Skeletal muscle satellite cell (primary cell): ENCODE measurements around the gene IL11.
"Not testable (repeated sequence)": the region's sequence is repeated elsewhere in the genome, so short reads cannot be mapped to it uniquely, and the experiment has no call there.

Experiments
- H3K27me3 ChIP-seq: 2 replicates; pipeline ENCODE4 v1.7.0; 2013; ENCODE audit warnings: low read length; ENCODE audit not compliant: control insufficient read depth, insufficient read depth
- H3K36me3 ChIP-seq: 2 replicates; pipeline ENCODE4 v1.7.0; 2013; ENCODE audit warnings: mild to moderate bottlenecking, control low read depth, low read length; ENCODE audit not compliant: insufficient read depth
- H3K4me1 ChIP-seq: 2 replicates; pipeline ENCODE4 v1.7.0; 2013; ENCODE audit warnings: low read length; ENCODE audit not compliant: control insufficient read depth, insufficient read depth
- H3K4me2 ChIP-seq: 2 replicates; pipeline ENCODE4 v1.7.0; 2013; ENCODE audit warnings: mild to moderate bottlenecking, low read length
- H3K4me3 ChIP-seq: 2 replicates; pipeline ENCODE4 v1.7.0; 2013; ENCODE audit warnings: low read length
- H3K9ac ChIP-seq: 2 replicates; pipeline ENCODE4 v1.7.0; 2013; ENCODE audit warnings: mild to moderate bottlenecking, low read depth, low read length, moderate library complexity
- H3K9me3 ChIP-seq: replicated peaks from 2 replicates; pipeline ENCODE4 v1.7.0; 2013; ENCODE audit warnings: mild to moderate bottlenecking, control low read depth, low read length

IL11 gene

GRCh38 chr19:55341595-55342531, 28.4 kb downstream of the IL11 start:
- H3K4me3 ChIP-seq = peak overlapping the region; percentile 54
- H3K27me3 ChIP-seq = peaks cover 6% of the 10 kb centered on the region
- no peaks in the 10 kb centered on the region for H3K36me3 ChIP-seq
- no peaks in the 10 kb centered on the region for H3K9me3 ChIP-seq
- peak overlapping the region; percentile 95 for H3K4me2 ChIP-seq
- H3K9ac ChIP-seq = no peak overlapping the region
- H3K4me1 ChIP-seq = peaks cover 43% of the 10 kb centered on the region

- H3K4me3 ChIP-seq = peak overlapping the region; percentile 78
- peaks cover 40% of the 10 kb centered on the region for H3K4me1 ChIP-seq
- no peak overlapping the region for H3K9ac ChIP-seq
- H3K4me2 ChIP-seq = peak overlapping the region; percentile 95
- no peaks in the 10 kb centered on the region for H3K36me3 ChIP-seq
- H3K9me3 ChIP-seq = no peaks in the 10 kb centered on the region
- peaks cover 10% of the 10 kb centered on the region for H3K27me3 ChIP-seq
Observed at GRCh38 chr19:55341171-55341588, 29.1 kb downstream of the IL11 start.

- H3K4me1 ChIP-seq = peaks cover 36% of the 10 kb centered on the region
- H3K4me2 ChIP-seq = peak overlapping the region; percentile 95
- no peaks in the 10 kb centered on the region for H3K36me3 ChIP-seq
- H3K9me3 ChIP-seq = no peaks in the 10 kb centered on the region
- peak overlapping the region; percentile 80 for H3K9ac ChIP-seq
- peak overlapping the region; percentile 78 for H3K4me3 ChIP-seq
- H3K27me3 ChIP-seq = peaks cover 10% of the 10 kb centered on the region
Observed at GRCh38 chr19:55340784-55341147, 29.5 kb downstream of the IL11 start.

- peak overlapping the region; percentile 78 for H3K4me3 ChIP-seq
- peak overlapping the region; percentile 80 for H3K9ac ChIP-seq
- H3K4me2 ChIP-seq = peak overlapping the region; percentile 95
- no peaks in the 10 kb centered on the region for H3K9me3 ChIP-seq
- H3K36me3 ChIP-seq = no peaks in the 10 kb centered on the region
- H3K4me1 ChIP-seq = peaks cover 30% of the 10 kb centered on the region
- H3K27me3 ChIP-seq = peaks cover 10% of the 10 kb centered on the region
Observed at GRCh38 chr19:55339889-55340783, 30.1 kb downstream of the IL11 start.

- Histone ChIP-seq H3K9ac (peak within 1 kb of the TSS; percentile 86), H3K9me3 (no peaks in the 10 kb centered on the region), H3K4me2 (peak within 1 kb of the TSS; percentile 95), H3K4me1 (peaks cover 22% of the 10 kb centered on the region), H3K36me3 (no peaks in the 10 kb centered on the region), H3K4me3 (peak within 1 kb of the TSS; percentile 78), H3K27me3 (peaks cover 10% of the 10 kb centered on the region)
Observed at GRCh38 chr19:55339105-55339888, 31.0 kb downstream of the IL11 start, which contains the start of gene KMT5C. KMT5C (plus strand) TSS chr19:55339876; CDS start chr19:55341937, 2,061 bp downstream.

GRCh38 chr19:55336101-55336500, 34.2 kb downstream of the IL11 start:
- H3K4me3 ChIP-seq = no peak overlapping the region
- peaks cover 22% of the 10 kb centered on the region for H3K27me3 ChIP-seq
- no peak overlapping the region for H3K9ac ChIP-seq
- no peak overlapping the region for H3K4me2 ChIP-seq
- no peaks in the 10 kb centered on the region for H3K9me3 ChIP-seq
- H3K4me1 ChIP-seq = peaks cover 17% of the 10 kb centered on the region
- no peaks in the 10 kb centered on the region for H3K36me3 ChIP-seq

GRCh38 chr19:55333870-55334269, 36.4 kb downstream of the IL11 start:
- Histone ChIP-seq H3K4me3 (no peak overlapping the region), H3K4me2 (no peak overlapping the region), H3K36me3 (no peaks in the 10 kb centered on the region), H3K9me3 (no peaks in the 10 kb centered on the region), H3K9ac (no peak overlapping the region), H3K4me1 (peaks cover 6% of the 10 kb centered on the region), H3K27me3 (peaks cover 22% of the 10 kb centered on the region)

- H3K27me3 ChIP-seq = peaks cover 12% of the 10 kb centered on the region
- H3K4me3 ChIP-seq, H3K9ac ChIP-seq, H3K4me1 ChIP-seq, H3K4me2 ChIP-seq, H3K9me3 ChIP-seq, H3K36me3 ChIP-seq: not testable (repeated sequence)
Observed at GRCh38 chr19:55329791-55330190, 40.5 kb downstream of the IL11 start.

- not testable (repeated sequence) for H3K27me3 ChIP-seq, H3K9me3 ChIP-seq, H3K4me2 ChIP-seq, H3K4me1 ChIP-seq, H3K36me3 ChIP-seq, H3K4me3 ChIP-seq, H3K9ac ChIP-seq
Observed at GRCh38 chr19:55328774-55329318, 41.4 kb downstream of the IL11 start.

- H3K4me3 ChIP-seq = no peak within 1 kb of the TSS
- no peaks in the 10 kb centered on the region for H3K36me3 ChIP-seq
- peaks cover 18% of the 10 kb centered on the region for H3K27me3 ChIP-seq
- H3K4me2 ChIP-seq = no peak within 1 kb of the TSS
- H3K4me1 ChIP-seq = peaks cover 3% of the 10 kb centered on the region
- no peak within 1 kb of the TSS for H3K9ac ChIP-seq
- no peaks in the 10 kb centered on the region for H3K9me3 ChIP-seq
Observed at GRCh38 chr19:55325172-55325571, 45.1 kb downstream of the IL11 start, which contains the start of gene TMEM150B. TMEM150B (minus strand) TSS chr19:55325341; CDS start chr19:55321036, 4,305 bp downstream.
